Esophagus muscularis mucosa (tissue), 4 donors: Measurements from ENCODE around the gene RBMS1. TPM values are rescaled to one million over a fixed set of nuclear protein-coding genes. Genes with fewer than 3 reads are reported as not detected.

Experiments used
- DNase-seq: peaks from one replicate; pipeline ENCODE4 v3.0.0-alpha.2; 2017; ENCODE audit errors: extremely low spot score
- H3K27ac ChIP-seq, 4 donors: fragments of 200-600 bp; sonication (generic); replicated peaks in 1 of 4; 1 replicate in 3 of 4; 2 replicates in 1 of 4; pipeline ENCODE4 v1.5.1; 2016 to 2019; ENCODE audit warnings: mild to moderate bottlenecking in 1 of 4
- H3K27me3 ChIP-seq, 4 donors: fragments of 200-600 bp; sonication (generic); one replicate each; pipeline versions ENCODE4 v1.5.1 to v1.6.0; 2016 to 2019
- H3K36me3 ChIP-seq, 4 donors: fragments of 200-600 bp; sonication (generic); one replicate each; pipeline ENCODE4 v1.5.1; 2016 to 2019
- H3K4me1 ChIP-seq, 4 donors: fragments of 200-600 bp; sonication (generic); one replicate each; pipeline ENCODE4 v1.5.1; 2016 to 2019
- H3K4me3 ChIP-seq, 4 donors: fragments of 200-600 bp; sonication (generic); 1 replicate in 2 of 4; 2 replicates in 2 of 4; pipeline ENCODE4 v1.5.1; 2016 to 2019; ENCODE audit warnings: mild to moderate bottlenecking in 4 of 4, moderate library complexity in 1 of 4
- H3K9me3 ChIP-seq, 4 donors: fragments of 200-600 bp; sonication (generic); 1 replicate in 3 of 4; 2 replicates in 1 of 4; pipeline ENCODE4 v1.5.1; 2016 to 2019
- CTCF ChIP-seq, 3 experiments: fragments of 200-600 bp in 2 of 3; fragments of 450-650 bp in 1 of 3; sonication (generic) in 2 of 3; IDR thresholded peaks; one replicate each; pipeline ENCODE4 v1.5.1; 2017 to 2019; ENCODE audit warnings: antibody characterized with exemption in 3 of 3, mild to moderate bottlenecking in 2 of 3, moderate library complexity in 1 of 3
- EP300 ChIP-seq: sonication (generic); formaldehyde crosslinking; IDR thresholded peaks from one replicate; pipeline ENCODE4 v1.6.1; 2017; ENCODE audit warnings: antibody characterized with exemption
- POLR2A ChIP-seq: fragments of 450-650 bp; IDR thresholded peaks from one replicate; pipeline ENCODE4 v1.6.1; 2017; ENCODE audit warnings: antibody characterized with exemption, moderate library complexity, mild to moderate bottlenecking, low read depth
- POLR2AphosphoS5 ChIP-seq, 2 donors: sonication (generic); formaldehyde crosslinking; IDR thresholded peaks; one replicate each; pipeline ENCODE4 v1.6.1; 2017; ENCODE audit warnings: antibody characterized with exemption in 2 of 2
- WGBS: methylation state at CpG from one replicate; pipeline ENCODE4 v1.1.5; 2018; 5-methylcytosine and 5-hydroxymethylcytosine counted together
- intact Hi-C: fragments of 100-400 bp; cut with DNase I; formaldehyde crosslinking; loops from one replicate; pipeline ENCODE4 v1.15.1; 2023
- total RNA-seq, 4 donors: library from RNA; depleted of rRNA; stranded (reverse); fragments of >200 nt; gene quantifications; one replicate each; pipeline versions ENCODE4 v1.1.0 to v1.2.1, GENCODE V29; 2016

Gene RBMS1
- total RNA-seq, 4 donors from 2014 or later: 86.8 to 116 (median 93.1) TPM

- no peaks in the 10 kb centered on the region for H3K9me3 ChIP-seq
- H3K27me3 ChIP-seq: no peaks in the 10 kb centered on the region
- H3K27ac ChIP-seq: no peak overlapping the region
- 89% methylated on average over 9 of the region's 9 CpGs for WGBS
- H3K4me3 ChIP-seq: no peak overlapping the region
- intact Hi-C loops: loop anchor here (10.0 kb wide), 1 partner anchor 182 kb away; no protein-coding TSS in a partner anchor
- peaks cover 0 to 10% (median 2%) of the 10 kb centered on the region in 4 donors for H3K4me1 ChIP-seq
- TF ChIP-seq POLR2A (no peak), POLR2AphosphoS5 (IDR thresholded peaks at IDR 0.05) (no peak), EP300 (no peak), CTCF (IDR thresholded peaks at IDR 0.05) (no peak)
- no peak for DNase-seq
- no peaks in the 10 kb centered on the region for H3K36me3 ChIP-seq
Observed at GRCh38 chr2:160506371-160507045, 12.9 kb upstream of the RBMS1 start.

GRCh38 chr2:160505256-160505655 is 11.6 kb upstream of the RBMS1 start:
- H3K4me3 ChIP-seq: no peak overlapping the region
- no peak overlapping the region for H3K27ac ChIP-seq
- intact Hi-C loops: loop anchor here (10.0 kb wide), 1 partner anchor 180 kb away; no protein-coding TSS in a partner anchor
- WGBS: 68% methylated on average over 5 of the region's 5 CpGs
- no peak for DNase-seq
- no peaks in the 10 kb centered on the region for H3K27me3 ChIP-seq
- TF ChIP-seq POLR2A (no peak), POLR2AphosphoS5 (IDR thresholded peaks at IDR 0.05) (no peak), EP300 (no peak), CTCF (IDR thresholded peaks at IDR 0.05) (no peak)
- no peaks in the 10 kb centered on the region for H3K36me3 ChIP-seq
- H3K9me3 ChIP-seq: no peaks in the 10 kb centered on the region
- peaks cover 0 to 10% (median 2%) of the 10 kb centered on the region in 4 donors for H3K4me1 ChIP-seq

GRCh38 chr2:160502478-160502877 is 8.9 kb upstream of the RBMS1 start:
- H3K27me3 ChIP-seq: no peaks in the 10 kb centered on the region
- TF ChIP-seq POLR2AphosphoS5 (IDR thresholded peaks at IDR 0.05) (no peak), POLR2A (no peak), CTCF (IDR thresholded peaks at IDR 0.05) (no peak), EP300 (no peak)
- peaks cover 0 to 10% (median 2%) of the 10 kb centered on the region in 4 donors for H3K4me1 ChIP-seq
- intact Hi-C loops: loop anchor here (10.0 kb wide), 1 partner anchor 178 kb away; no protein-coding TSS in a partner anchor
- WGBS: 76% methylated on average over 5 of the region's 5 CpGs
- no peak overlapping the region for H3K27ac ChIP-seq
- DNase-seq: no peak
- no peaks in the 10 kb centered on the region for H3K36me3 ChIP-seq
- H3K4me3 ChIP-seq: no peak overlapping the region
- no peaks in the 10 kb centered on the region for H3K9me3 ChIP-seq

- H3K27ac ChIP-seq: no peak overlapping the region
- peaks cover 0 to 10% (median 2%) of the 10 kb centered on the region in 4 donors for H3K4me1 ChIP-seq
- WGBS: 100% methylated on average over 1 of the region's 1 CpG
- intact Hi-C loops: loop anchor here (10.0 kb wide), 1 partner anchor 177 kb away; no protein-coding TSS in a partner anchor
- TF ChIP-seq EP300 (no peak), CTCF (IDR thresholded peaks at IDR 0.05) (no peak), POLR2A (no peak), POLR2AphosphoS5 (IDR thresholded peaks at IDR 0.05) (no peak)
- H3K4me3 ChIP-seq: no peak overlapping the region
- DNase-seq: no peak
- no peaks in the 10 kb centered on the region for H3K9me3 ChIP-seq
- H3K36me3 ChIP-seq: no peaks in the 10 kb centered on the region
- no peaks in the 10 kb centered on the region for H3K27me3 ChIP-seq
Observed at GRCh38 chr2:160501370-160501769, 7.8 kb upstream of the RBMS1 start.

GRCh38 chr2:160499865-160500264 is 6.3 kb upstream of the RBMS1 start:
- intact Hi-C loops: loop anchor here (10.0 kb wide), 2 partner anchors 165 to 175 kb away; no protein-coding TSS in a partner anchor
- Histone ChIP-seq H3K27ac (no peak overlapping the region), H3K4me1 (peaks cover 0 to 3% (median under 1%) of the 10 kb centered on the region in 4 donors), H3K9me3 (no peaks in the 10 kb centered on the region), H3K4me3 (no peak overlapping the region), H3K27me3 (no peaks in the 10 kb centered on the region), H3K36me3 (no peaks in the 10 kb centered on the region)
- WGBS: 95% methylated on average over 1 of the region's 1 CpG
- TF ChIP-seq POLR2AphosphoS5 (IDR thresholded peaks at IDR 0.05): no peak
- no peak for TF ChIP-seq CTCF (IDR thresholded peaks at IDR 0.05)
- no peak for TF ChIP-seq EP300
- no peak for TF ChIP-seq POLR2A
- DNase-seq: no peak
